GM18873 (cell line): ENCODE measurements around the gene MYOZ2.

Experiments used
- ATAC-seq: cut with Tn5 transposase; IDR thresholded peaks from one replicate; pipeline ENCODE4 v1.9.1; 2021; ENCODE audit warnings: mild to moderate bottlenecking, moderate library complexity, moderate number of reproducible peaks; ENCODE audit not compliant: unreplicated experiment, low FRiP score

MYOZ2 gene

DNA sequence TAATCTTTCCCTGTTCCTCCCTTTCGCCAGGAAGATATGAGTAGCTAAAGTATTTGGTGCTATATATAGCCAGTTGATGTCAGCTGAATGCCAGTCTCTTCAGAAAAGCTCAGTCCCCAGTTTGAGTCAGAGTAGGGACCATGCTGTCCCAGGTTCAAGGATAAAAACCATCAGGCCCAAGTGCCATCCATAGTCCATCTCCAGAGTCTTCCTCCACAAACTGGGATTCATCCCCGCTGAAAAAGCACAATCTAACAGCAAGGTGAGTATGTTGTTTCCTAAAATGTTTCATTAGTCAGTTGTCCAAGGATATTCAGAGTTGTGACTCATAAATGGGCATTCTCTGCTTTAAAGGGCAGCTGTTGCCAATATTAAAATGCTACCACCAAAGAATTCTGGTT lies at the start of gene MYOZ2:
MYOZ2 (plus strand) TSS at position 112 of the 401 bp plus-strand sequence. CDS start 694 bp downstream, outside the sequence.
- no peak for ATAC-seq

DNA sequence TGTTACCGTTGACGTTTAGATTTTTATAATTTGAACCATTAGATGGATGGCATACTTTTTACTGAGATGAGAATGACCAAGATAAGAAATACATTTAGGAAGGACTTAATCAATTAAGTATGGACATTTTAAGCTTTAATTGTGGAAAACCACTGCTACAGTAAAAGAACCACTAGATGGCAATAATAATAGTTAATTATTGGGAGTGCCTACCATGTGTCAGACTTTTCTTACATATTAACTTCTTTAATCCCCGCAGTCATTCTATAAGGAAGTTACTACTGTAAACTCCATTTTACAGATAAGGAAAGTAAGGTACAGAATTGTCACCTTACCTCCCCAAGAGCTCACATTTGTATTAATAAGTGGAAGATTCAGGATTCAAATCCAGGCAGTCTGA lies 48.5 kb upstream of the MYOZ2 start:
- ATAC-seq, result no peak

DNA sequence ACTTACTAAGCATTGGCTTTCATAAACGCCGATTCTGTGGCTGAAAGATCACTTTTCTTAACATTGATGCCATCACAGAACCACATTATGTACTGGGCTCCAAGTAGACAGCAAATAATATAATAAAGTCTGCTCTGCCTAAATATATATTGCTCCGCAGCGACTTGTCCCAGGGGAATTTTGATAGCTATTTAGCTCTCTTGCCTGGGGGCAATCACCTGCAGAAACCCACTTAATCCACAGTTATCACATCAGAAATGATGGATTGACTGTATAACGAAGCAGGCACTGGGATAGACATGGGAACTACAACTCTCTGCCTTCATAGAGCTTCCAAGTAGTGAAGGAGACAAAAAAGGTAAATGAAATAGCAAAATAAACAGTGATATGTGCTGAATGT lies 48.0 kb upstream of the MYOZ2 start:
- ATAC-seq, result no peak

DNA sequence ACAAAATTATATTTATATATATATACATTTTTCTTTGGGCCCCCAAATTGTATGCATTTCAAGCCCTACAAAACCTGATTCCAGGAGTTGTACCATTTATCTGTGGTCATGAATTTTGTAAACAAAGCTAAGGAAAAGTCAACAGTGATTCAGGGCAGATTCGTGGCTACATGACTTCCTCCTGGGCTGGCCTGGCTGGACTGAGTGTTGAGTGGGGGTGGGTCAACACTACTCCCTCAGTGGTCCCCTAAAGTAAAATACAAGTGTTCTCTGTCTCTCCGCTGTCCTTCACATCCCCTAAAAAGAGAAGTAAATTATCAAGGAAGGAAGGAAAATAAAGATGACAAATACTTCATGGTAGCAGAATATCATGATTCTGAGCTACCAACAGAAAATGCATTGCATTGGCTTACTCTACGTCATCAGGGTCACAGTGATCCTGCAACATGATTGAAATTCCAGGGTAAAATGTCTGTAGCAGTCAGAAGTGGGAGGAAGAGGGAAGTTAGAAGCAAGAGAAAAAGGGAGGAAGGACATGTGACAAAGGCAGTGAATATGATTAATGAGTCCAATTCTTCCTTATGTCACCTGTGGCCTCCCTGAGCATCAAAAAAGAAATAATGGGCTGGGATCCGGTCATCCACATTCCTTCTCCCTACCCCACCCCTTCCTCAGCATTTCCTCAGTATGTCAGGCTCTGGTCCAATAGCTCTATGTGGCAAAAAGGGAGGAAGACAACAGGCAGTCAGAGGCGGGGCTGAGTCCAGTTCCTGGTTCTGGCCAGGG lies 42.4 kb upstream of the MYOZ2 start:
- ATAC-seq, result no peak

DNA sequence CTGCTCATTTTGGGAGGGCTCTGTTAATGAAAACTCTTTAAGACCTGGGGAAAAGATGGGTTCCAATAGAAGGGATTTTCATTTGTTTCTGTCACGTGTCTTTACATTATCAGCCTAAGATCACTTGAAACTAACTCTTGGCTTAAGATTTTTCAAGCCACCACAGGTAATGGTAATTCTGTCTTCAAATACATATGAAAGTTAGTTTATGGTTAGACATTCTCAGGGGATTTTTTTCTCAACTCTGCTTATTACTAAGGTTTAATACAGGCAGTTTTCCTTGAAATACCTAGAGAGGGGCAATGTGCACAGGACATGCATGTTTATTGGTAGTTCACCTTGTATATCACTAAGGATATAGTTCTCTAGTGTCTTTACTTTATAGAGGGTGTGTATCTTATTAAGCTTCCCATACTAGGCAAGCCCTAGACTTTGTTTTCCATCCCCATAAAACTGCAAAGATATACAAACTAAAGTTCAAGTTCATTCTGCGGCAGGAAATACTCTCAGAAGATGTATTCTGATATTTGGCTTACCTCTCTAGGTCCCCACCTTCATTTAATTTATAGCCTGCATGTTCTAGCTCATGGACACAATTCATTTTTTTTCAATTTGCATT lies 38.2 kb upstream of the MYOZ2 start:
- no peak for ATAC-seq

DNA sequence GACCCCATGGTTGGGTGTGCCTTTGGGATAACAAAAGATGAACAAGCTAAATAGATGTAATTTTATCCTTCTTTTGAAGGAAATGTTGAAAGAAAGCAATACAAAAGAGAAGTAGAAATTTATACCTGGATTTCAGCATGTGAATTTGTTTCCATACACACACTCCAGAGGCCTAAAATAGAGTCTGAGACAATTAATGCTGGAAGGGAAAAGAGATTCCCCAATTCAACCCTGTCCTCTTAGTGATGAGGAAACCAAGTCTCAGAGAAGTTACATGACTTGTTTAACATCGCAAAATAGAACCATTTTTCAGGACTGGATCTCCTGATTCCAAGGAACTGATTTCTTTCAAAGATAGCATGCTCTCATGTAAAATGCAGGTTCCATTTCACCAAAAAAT lies 37.3 kb upstream of the MYOZ2 start:
- ATAC-seq, result no peak

DNA sequence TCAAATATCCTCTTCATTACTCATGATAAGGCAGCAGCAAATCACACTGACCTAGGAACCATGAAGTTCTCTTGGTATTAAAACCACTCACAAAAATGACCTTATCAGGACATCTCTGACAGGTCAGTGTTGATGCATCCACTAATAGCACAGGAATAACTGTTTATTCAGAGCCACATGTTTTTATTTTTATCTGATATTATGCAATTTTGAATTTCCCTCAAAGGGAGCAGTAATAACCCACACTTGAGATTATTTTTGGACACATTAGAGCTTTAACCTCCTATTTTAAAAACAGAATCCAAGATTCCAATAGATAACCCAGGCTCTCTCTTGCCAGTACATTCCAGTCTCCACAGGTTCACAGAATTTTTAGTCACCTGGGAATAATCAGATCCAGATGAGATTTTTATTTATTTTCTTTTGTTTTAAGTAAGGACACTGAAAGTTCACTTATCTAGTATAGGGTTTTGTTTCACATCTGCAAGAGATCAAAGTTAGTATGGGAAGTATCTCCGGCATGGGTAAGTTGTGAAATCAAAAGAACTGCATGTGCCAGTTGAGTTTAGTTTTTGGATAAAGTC lies 36.3 kb upstream of the MYOZ2 start:
- no peak for ATAC-seq

DNA sequence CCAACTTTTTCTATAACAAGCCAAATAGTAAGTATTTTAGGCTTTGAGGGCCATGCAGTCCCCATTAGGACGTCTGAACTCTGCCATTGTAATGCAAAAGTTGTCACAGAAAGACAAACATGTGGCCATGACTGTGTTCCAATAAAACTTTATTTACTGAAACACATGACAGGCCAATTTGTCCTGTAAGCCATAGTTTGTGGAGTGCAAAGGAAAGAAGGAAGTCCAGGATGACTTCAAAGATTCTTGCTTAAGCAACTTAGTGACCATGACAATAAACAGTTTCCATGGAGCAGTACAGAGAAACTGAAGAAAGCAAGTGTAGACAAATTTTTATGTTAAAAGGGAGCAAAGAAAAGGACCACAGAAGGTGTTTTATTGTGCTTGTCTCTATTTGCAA lies 35.0 kb upstream of the MYOZ2 start:
- ATAC-seq, result no peak

DNA sequence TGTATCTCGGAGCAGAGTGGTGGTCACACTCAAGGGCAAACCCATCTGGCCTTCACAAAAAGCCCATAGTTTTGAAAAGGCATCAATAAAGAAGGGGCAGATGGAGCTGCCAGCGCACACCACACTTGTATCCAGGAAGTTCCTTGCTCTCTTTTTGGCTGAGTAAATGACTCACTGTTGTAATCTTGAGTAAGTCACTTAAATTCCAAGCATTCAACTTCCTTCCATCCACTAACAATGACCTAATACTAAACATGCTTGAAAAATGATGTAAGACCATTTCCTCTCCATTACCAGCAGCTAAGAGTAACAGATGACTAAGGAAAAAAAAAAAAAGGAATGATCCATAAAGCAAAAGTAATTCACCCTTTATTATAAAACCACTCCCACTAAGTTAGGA lies 32.4 kb upstream of the MYOZ2 start:
- ATAC-seq, result no peak

DNA sequence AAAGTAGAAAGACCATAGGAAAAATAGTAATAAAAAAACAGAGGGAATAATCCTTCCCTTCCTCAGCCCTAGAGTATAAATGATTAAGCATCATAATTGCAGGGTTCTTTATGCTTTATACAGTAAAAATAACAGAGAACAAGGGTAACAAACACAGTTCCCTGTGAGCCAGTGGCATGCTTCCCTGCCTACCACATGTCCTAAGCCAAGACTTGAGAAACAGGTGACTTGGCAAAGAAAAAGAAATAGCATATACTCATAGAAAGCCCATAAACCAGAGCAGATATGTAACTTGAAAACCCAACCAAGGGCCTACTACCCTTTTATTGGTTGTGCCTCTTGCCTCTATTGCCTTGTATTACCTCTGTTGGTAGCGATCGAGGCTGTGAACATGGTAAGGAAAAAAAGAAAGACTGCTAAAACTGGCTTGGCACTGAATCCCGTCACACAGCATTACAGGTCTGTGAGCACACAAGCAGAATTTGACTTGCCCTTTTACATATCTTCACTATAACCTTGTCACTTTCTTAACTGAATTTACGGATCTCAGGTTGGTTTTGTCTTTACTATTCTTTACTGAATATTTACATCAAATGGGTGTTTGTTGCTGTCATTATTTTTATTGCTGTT lies 30.9 kb upstream of the MYOZ2 start:
- ATAC-seq, result no peak

DNA sequence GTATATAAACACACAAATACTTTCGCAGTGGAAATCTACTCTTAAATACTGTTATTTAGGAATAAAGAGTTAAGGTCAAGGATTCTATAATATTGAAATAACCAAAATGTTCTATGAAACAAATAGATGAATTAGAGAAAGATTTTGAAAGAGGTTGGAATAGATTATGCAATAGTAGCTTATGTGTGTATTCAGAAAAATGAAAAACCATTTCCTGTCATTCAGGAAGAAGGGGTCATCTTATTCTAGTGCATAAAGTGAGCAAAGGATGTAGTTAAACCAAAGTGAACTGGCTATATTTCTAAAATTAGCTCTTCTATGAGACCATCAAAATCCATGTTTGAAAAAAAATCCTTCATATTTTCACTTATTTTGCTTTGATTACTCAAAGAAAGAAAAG lies 30.0 kb upstream of the MYOZ2 start:
- ATAC-seq, result no peak

DNA sequence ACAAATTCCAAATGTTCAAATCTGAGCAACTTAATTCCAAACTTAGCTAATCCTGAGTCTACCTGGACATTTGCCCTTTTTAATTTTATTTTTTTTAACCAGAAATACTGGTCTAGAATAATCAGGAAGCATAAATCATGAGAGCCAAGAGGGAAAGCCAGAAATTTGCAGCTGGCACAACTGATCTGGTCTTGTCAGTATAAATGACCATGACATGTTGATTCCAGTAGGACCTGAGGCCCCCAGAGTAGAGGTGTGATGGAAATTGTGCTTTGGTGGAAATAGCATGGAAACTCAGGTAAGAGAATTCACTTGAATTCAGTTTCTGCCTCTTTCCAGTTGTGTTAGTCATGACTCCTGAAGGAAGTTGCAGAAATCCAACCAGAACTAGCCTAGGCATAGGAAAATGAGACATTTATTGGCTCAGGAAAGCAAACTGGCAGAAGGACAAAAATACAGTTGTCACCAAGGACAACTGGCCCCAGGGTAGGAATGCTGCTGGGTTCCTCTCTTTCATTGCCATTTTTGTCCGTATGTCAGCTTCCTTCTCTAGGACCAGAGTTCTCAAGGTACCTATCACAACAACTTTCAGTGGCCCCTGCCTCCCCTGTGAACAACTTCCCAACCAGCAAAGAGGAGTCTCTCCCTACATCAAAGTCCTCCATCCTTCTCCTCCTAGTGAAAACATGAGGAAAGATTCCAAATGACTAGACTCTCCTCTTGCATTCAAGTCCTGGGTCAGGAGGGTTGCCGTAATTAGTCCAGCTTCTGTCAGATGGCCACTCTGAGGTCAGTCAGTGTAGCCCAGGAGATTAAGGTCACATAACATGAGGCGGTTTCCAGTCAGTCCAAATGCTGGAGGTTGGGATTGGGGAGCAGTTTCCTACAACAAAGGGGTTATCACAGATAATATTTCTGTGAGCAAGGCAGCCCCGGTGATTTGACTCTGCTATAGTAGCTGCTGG lies 29.3 kb upstream of the MYOZ2 start:
- no peak for ATAC-seq

DNA sequence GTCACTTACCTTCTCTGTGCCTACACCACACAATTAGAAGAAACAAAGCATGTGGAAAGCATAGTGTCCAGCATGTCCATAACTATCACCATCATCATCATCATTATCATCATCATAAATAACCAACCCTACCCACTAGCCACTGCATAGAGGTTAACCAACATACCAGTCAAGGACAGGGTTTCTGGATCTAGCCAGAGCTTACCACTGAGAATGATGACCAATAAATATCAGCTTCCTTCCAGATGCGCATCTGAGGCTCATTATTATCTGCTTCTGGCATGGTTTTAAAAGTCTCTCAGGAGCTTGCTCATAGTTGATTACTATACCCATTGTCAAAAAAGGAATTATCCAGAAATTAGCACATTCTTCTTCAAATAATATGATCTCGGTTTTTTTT lies 25.5 kb upstream of the MYOZ2 start:
- no peak for ATAC-seq

DNA sequence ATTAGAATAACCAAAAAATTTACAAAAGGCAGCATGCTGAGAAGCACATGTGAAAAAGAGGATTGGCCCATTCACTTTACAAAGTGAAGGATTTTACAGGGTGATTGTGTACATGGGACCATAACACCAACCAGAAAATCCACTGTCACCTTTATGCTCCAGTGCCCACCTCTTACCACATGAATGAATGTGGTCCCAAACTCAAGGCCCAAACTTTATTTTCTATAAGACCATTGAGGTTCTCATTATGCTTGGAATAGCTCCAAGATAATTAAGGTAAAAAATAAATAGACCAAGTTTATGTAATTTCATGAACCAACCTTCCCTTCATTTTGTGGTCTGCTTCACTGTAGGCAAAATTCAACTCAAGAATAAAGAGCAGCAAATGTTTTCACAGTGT lies 24.3 kb upstream of the MYOZ2 start:
- ATAC-seq, result no peak

DNA sequence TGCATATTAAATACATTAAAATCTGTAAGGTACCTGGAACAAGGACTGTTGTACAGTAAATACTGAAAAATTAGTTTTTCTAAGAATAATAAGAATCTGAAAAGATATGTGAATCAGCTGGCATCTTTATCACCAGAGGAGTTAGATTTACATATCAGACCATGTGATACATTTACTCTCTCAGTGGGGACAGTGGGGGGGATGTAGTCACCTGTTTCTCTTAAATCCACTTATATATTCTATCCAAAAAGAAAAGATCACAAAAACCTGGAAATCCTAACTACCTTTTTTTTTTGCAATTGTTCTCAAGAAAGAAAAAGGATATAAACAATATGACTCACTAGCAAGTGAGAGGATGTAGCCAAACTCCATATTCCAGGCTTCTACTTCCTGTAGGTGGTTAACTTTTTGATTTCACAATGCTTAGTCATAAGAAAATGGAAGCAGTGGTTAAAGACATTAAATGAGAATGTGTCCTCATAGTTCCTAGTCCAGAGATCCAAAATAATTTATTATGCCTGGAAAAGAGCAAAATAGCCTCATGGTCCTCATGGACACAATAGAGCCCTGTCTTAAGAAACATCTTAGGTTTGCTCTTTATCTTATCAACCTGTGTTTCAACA lies 22.5 kb upstream of the MYOZ2 start:
- no peak for ATAC-seq

DNA sequence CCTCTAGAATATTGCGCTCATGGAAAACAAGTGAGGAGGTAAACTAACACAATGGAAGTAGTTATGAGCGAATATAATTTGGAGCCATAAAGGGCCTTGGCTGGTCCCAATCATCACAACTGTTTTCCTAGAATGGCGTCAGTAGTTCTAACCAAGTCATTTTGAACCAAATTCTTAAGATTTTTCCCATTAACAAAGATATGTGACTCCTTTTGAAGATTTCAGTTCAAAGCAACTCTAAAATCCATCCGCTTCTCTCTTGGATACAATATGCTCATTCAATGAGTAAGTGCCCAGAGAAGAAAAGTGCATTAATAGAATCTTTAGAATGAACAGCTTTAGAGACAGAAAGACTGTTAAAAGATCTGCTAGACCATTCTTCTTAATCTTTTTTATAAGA lies 19.6 kb upstream of the MYOZ2 start:
- no peak for ATAC-seq

DNA sequence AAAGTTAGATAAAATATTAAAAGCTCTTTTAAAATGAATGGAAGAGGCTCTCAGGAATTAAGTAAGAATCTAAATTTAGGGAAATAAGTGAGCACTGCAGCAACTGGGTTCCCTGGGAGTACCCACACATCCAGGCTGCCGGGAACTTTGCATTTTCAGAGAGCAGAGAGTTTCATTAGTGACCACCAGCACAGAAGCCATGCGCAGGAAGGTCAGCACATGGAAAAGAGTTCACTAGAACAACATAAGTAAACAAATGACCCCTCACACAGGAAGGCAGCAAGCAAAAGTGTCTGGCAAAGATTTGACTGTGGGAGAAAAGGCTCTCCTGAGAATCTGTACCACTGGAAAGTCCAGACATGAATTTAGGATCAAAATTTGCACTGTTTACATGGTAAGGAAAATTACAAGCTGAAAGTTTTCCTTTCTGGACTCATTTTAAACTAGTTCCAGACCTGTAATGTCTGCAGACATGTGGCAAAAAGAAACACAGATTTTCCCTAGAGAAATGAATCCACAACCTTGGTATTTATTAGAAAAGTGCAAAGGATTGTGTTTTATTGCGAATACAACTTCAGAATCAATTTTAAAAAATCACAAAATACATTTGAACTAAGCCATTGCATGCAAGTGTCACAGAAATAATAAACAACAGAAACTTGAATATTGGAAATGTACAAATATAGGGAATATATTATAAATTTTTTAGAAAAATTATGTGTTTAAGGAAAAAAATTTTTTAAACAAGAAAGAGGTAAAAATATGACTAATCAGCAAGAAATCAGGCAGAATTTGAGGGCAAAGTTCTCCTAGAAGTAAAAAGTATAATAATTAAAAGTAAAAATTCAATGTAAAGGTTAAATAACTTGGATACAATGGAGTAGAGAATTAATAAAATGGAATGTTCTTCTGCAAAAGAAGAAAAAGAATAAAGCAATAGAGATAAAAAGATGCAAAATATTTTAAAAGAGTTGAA lies 18.4 kb upstream of the MYOZ2 start:
- no peak for ATAC-seq

DNA sequence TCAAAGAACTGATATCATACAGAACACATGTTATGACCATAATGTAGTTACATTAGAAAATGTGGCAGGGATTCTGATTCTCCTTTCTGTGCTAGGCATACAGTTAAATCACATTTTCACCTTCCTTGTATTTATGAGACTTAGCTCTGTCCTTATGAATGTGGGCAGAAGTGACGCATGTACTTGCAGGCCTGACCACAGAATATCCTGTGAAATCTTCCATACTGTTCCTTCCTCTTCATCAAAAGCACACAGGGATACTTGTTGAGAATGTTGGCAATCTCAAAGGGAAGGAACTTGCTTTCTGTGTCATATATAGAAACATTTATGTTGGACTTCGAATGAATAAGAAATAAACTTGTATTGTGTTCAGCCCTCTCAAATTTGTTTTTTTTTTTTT lies 17.2 kb upstream of the MYOZ2 start:
- no peak for ATAC-seq

DNA sequence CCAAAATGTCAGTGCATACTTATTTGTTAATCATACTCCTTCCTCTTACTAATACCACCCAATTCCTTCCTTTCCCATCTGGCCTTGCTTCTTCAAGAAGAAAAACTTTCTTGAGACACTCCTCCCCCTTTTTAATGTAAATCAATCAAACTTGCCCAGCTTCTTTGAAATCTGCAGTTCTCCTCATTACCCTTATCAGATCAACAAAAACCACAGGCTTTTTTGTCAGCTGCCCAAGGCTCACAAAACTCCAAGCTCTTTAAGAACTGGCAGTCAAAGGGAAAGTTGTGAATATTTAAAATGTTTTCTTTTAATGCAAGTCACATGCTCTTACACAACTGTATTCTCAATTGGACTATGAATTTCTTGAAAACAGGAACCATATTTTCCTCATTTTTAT lies 11.3 kb upstream of the MYOZ2 start:
- ATAC-seq, result no peak
